ENCODE results near the gene TUBGCP2. TPM values are rescaled to one million over a fixed set of nuclear protein-coding genes. Genes with fewer than 3 reads are reported as not detected.
A peak's percentile ranks its signal among the peaks of the same experiment; 100 is the strongest.

The TUBGCP2 gene
- total and polyA plus RNA-seq, 2 donors from 2014 or later, result 61.4 to 93.3 TPM

GRCh38 chr10:133335246-133336117 lies 26.8 kb upstream of the TUBGCP2 start:
- H3K4me3 ChIP-seq (ENCODE audit: low read length in 3 of 3), result no peak overlapping the region
- H3K9me3 ChIP-seq (ENCODE audit: control insufficient read depth in 2 of 3, insufficient read depth in 1 of 3, low read length in 3 of 3), result no peaks in the 10 kb centered on the region
- H3K36me3 ChIP-seq (ENCODE audit: control insufficient read depth in 2 of 3, insufficient read depth in 3 of 3, low read length in 3 of 3), result no peaks in the 10 kb centered on the region
- intact Hi-C loops (cut with DNase I), result no loop called here
- no peak overlapping the region for H3K27ac ChIP-seq (ENCODE audit: low read depth in 2 of 2, low read length in 2 of 2)
- peaks cover 0 to 4% (median 0%) of the 10 kb centered on the region in 3 donors for H3K4me1 ChIP-seq (ENCODE audit: control insufficient read depth in 2 of 3, insufficient read depth in 2 of 3, low read depth in 1 of 3, low read length in 3 of 3)
- TF ChIP-seq CTCF (IDR thresholded peaks at IDR 0.05; ENCODE audit: borderline replicate concordance, extremely low read depth, insufficient read depth), result no peak
- peaks cover 26% of the 10 kb centered on the region for H3K27me3 ChIP-seq (ENCODE audit: control insufficient read depth, insufficient read depth, low read length)
- peak; percentile 76 to 87 (median 77) for DNase-seq
- H3K9ac ChIP-seq (ENCODE audit: low read length in 3 of 3), result no peak overlapping the region
- FAIRE-seq, result no peak

- peaks cover 26% of the 10 kb centered on the region for H3K27me3 ChIP-seq (ENCODE audit: control insufficient read depth, insufficient read depth, low read length)
Observed at GRCh38 chr10:133334503-133335245, 26.0 kb upstream of the TUBGCP2 start.

GRCh38 chr10:133332936-133333699 lies 24.4 kb upstream of the TUBGCP2 start:
- Histone ChIP-seq H3K4me3 (ENCODE audit: low read length in 3 of 3) (no peak overlapping the region), H3K27ac (ENCODE audit: low read depth in 2 of 2, low read length in 2 of 2) (no peak overlapping the region), H3K4me1 (ENCODE audit: control insufficient read depth in 2 of 3, insufficient read depth in 2 of 3, low read depth in 1 of 3, low read length in 3 of 3) (peaks cover 0 to 4% (median 0%) of the 10 kb centered on the region in 3 donors), H3K9me3 (ENCODE audit: control insufficient read depth in 2 of 3, insufficient read depth in 1 of 3, low read length in 3 of 3) (no peaks in the 10 kb centered on the region), H3K36me3 (ENCODE audit: control insufficient read depth in 2 of 3, insufficient read depth in 3 of 3, low read length in 3 of 3) (no peaks in the 10 kb centered on the region), H3K27me3 (ENCODE audit: control insufficient read depth, insufficient read depth, low read length) (peaks cover 31% of the 10 kb centered on the region), H3K9ac (ENCODE audit: low read length in 3 of 3) (no peak overlapping the region)
- FAIRE-seq (no peak), DNase-seq (peak in 1 of 5 donors; percentile 51)
- TF ChIP-seq CTCF (IDR thresholded peaks at IDR 0.05; ENCODE audit: borderline replicate concordance, extremely low read depth, insufficient read depth), result no peak
- intact Hi-C loops (cut with DNase I), result no loop called here

More at GRCh38 chr10:133334503-133335245, 26.0 kb upstream of the TUBGCP2 start:
- intact Hi-C loops (cut with DNase I), result no loop called here
- DNase-seq, result peak in 2 of 5 donors; percentile 75 to 78
- no peaks in the 10 kb centered on the region for H3K36me3 ChIP-seq (ENCODE audit: control insufficient read depth in 2 of 3, insufficient read depth in 3 of 3, low read length in 3 of 3)
- peaks cover 0 to 4% (median 0%) of the 10 kb centered on the region in 3 donors for H3K4me1 ChIP-seq (ENCODE audit: control insufficient read depth in 2 of 3, insufficient read depth in 2 of 3, low read depth in 1 of 3, low read length in 3 of 3)
- no peaks in the 10 kb centered on the region for H3K9me3 ChIP-seq (ENCODE audit: control insufficient read depth in 2 of 3, insufficient read depth in 1 of 3, low read length in 3 of 3)
- no peak for FAIRE-seq
- no peak overlapping the region for H3K9ac ChIP-seq (ENCODE audit: low read length in 3 of 3)
- H3K27ac ChIP-seq (ENCODE audit: low read depth in 2 of 2, low read length in 2 of 2), result no peak overlapping the region
- no peak overlapping the region for H3K4me3 ChIP-seq (ENCODE audit: low read length in 3 of 3)
- TF ChIP-seq CTCF (IDR thresholded peaks at IDR 0.05; ENCODE audit: borderline replicate concordance, extremely low read depth, insufficient read depth), result no peak
